Memory B cell (primary cell): Measurements from ENCODE around the gene OMP.

ENCODE experiments used
- ATAC-seq: fragments of 150-1000 bp; cut with Tn5 transposase; 2 replicates; pipeline ENCODE4 v1.10.0; 2021; ENCODE audit warnings: low read depth, mild to moderate bottlenecking, moderate library complexity
- DNase-seq, 2 donors: peaks; one replicate each; pipeline ENCODE4 v3.0.0; 2022; ENCODE audit warnings: low spot score in 2 of 2
- H3K27ac Mint-ChIP-seq: one replicate; pipeline ENCODE4 v1.8.0; 2022; ENCODE audit warnings: mild to moderate bottlenecking, moderate library complexity, mixed read lengths
- H3K27me3 Mint-ChIP-seq: one replicate; pipeline ENCODE4 v1.8.0; 2022; ENCODE audit warnings: mixed read lengths
- H3K36me3 Mint-ChIP-seq: one replicate; pipeline ENCODE4 v1.8.0; 2022; ENCODE audit warnings: mild to moderate bottlenecking, mixed read lengths
- H3K4me1 Mint-ChIP-seq: one replicate; pipeline ENCODE4 v1.8.0; 2022; ENCODE audit warnings: mixed read lengths
- H3K4me3 Mint-ChIP-seq: one replicate; pipeline ENCODE4 v1.8.0; 2022; ENCODE audit warnings: mild to moderate bottlenecking, moderate library complexity, mixed read lengths
- H3K9me3 Mint-ChIP-seq: one replicate; pipeline ENCODE4 v1.8.0; 2022; ENCODE audit warnings: mixed read lengths

OMP gene

GRCh38 chr11:77063861-77064260 is 38.8 kb upstream of the OMP start:
- Mint-ChIP-seq H3K36me3 (no peaks in the 10 kb centered on the region), H3K27ac (no peak overlapping the region)

GRCh38 chr11:77064648-77065217 is 37.9 kb upstream of the OMP start:
- Mint-ChIP-seq H3K36me3 (no peaks in the 10 kb centered on the region), H3K4me1 (peaks cover 8% of the 10 kb centered on the region), H3K27me3 (peaks cover 2% of the 10 kb centered on the region), H3K27ac (no peak overlapping the region), H3K4me3 (peak overlapping the region; percentile 32), H3K9me3 (peaks cover 2% of the 10 kb centered on the region)
- DNase-seq (no peak), ATAC-seq (no peak)

More at GRCh38 chr11:77063861-77064260, 38.8 kb upstream of the OMP start:
- no peak for DNase-seq
- Mint-ChIP-seq H3K9me3 (peaks cover 2% of the 10 kb centered on the region), H3K4me1 (peaks cover 8% of the 10 kb centered on the region), H3K4me3 (no peak overlapping the region), H3K27me3 (peaks cover 2% of the 10 kb centered on the region)
- no peak for ATAC-seq

GRCh38 chr11:77065878-77066228 is 36.8 kb upstream of the OMP start:
- ATAC-seq (no peak), DNase-seq (no peak)
- Mint-ChIP-seq H3K4me3 (peak overlapping the region; percentile 94), H3K4me1 (peaks cover 8% of the 10 kb centered on the region), H3K9me3 (no peaks in the 10 kb centered on the region), H3K36me3 (no peaks in the 10 kb centered on the region), H3K27me3 (peaks cover 2% of the 10 kb centered on the region), H3K27ac (no peak overlapping the region)

- Mint-ChIP-seq H3K27ac (peak within 1 kb of the TSS; percentile 42), H3K9me3 (no peaks in the 10 kb centered on the region), H3K27me3 (peaks cover 2% of the 10 kb centered on the region), H3K4me1 (peaks cover 8% of the 10 kb centered on the region), H3K4me3 (peak within 1 kb of the TSS; percentile 94), H3K36me3 (no peaks in the 10 kb centered on the region)
- DNase-seq (peak; percentile 86 to 89), ATAC-seq (peak; percentile 93)
Observed at GRCh38 chr11:77066229-77067042, 36.2 kb upstream of the OMP start, which contains the start of gene CAPN5. Gene CAPN5, plus strand, starts transcription at chr11:77066971. Its CDS starts 17,916 bp downstream, at chr11:77084887.

GRCh38 chr11:77067861-77068443 is 34.7 kb upstream of the OMP start:
- no peak overlapping the region for H3K27ac Mint-ChIP-seq

GRCh38 chr11:77068457-77069335 is 33.9 kb upstream of the OMP start:
- Mint-ChIP-seq H3K4me1 (peaks cover 12% of the 10 kb centered on the region), H3K27ac (no peak overlapping the region), H3K9me3 (no peaks in the 10 kb centered on the region), H3K36me3 (no peaks in the 10 kb centered on the region), H3K4me3 (no peak overlapping the region), H3K27me3 (peaks cover 6% of the 10 kb centered on the region)
- ATAC-seq, result no peak
- no peak for DNase-seq

More at GRCh38 chr11:77067861-77068443, 34.7 kb upstream of the OMP start:
- DNase-seq, result no peak
- peak overlapping the region; percentile 82 for H3K4me3 Mint-ChIP-seq
- peaks cover 12% of the 10 kb centered on the region for H3K4me1 Mint-ChIP-seq
- ATAC-seq, result no peak
- peaks cover 6% of the 10 kb centered on the region for H3K27me3 Mint-ChIP-seq
- no peaks in the 10 kb centered on the region for H3K36me3 Mint-ChIP-seq
- H3K9me3 Mint-ChIP-seq, result no peaks in the 10 kb centered on the region

GRCh38 chr11:77069336-77069968 is 33.2 kb upstream of the OMP start:
- Mint-ChIP-seq H3K27me3 (peaks cover 6% of the 10 kb centered on the region), H3K4me1 (peaks cover 12% of the 10 kb centered on the region), H3K36me3 (no peaks in the 10 kb centered on the region), H3K4me3 (no peak overlapping the region), H3K9me3 (no peaks in the 10 kb centered on the region), H3K27ac (no peak overlapping the region)
- DNase-seq (no peak), ATAC-seq (no peak)

GRCh38 chr11:77069969-77070582 is 32.6 kb upstream of the OMP start:
- ATAC-seq, result no peak
- Mint-ChIP-seq H3K4me3 (no peak overlapping the region), H3K27me3 (peaks cover 6% of the 10 kb centered on the region), H3K4me1 (peaks cover 12% of the 10 kb centered on the region), H3K27ac (no peak overlapping the region), H3K9me3 (no peaks in the 10 kb centered on the region), H3K36me3 (no peaks in the 10 kb centered on the region)
- no peak for DNase-seq

- Mint-ChIP-seq H3K27me3 (peaks cover 6% of the 10 kb centered on the region), H3K9me3 (no peaks in the 10 kb centered on the region), H3K4me1 (peaks cover 10% of the 10 kb centered on the region), H3K4me3 (no peak overlapping the region), H3K27ac (no peak overlapping the region), H3K36me3 (no peaks in the 10 kb centered on the region)
- DNase-seq, result no peak
- no peak for ATAC-seq
Observed at GRCh38 chr11:77071077-77071476, 31.6 kb upstream of the OMP start.

- H3K9me3 Mint-ChIP-seq, result no peaks in the 10 kb centered on the region
- peaks cover 9% of the 10 kb centered on the region for H3K4me1 Mint-ChIP-seq
- no peak overlapping the region for H3K27ac Mint-ChIP-seq
- ATAC-seq (no peak), DNase-seq (no peak)
- no peak overlapping the region for H3K4me3 Mint-ChIP-seq
- H3K36me3 Mint-ChIP-seq, result no peaks in the 10 kb centered on the region
- peaks cover 6% of the 10 kb centered on the region for H3K27me3 Mint-ChIP-seq
Observed at GRCh38 chr11:77071671-77072605, 30.7 kb upstream of the OMP start.

- DNase-seq (no peak), ATAC-seq (no peak)
- H3K4me3 Mint-ChIP-seq, result no peak overlapping the region
- H3K27ac Mint-ChIP-seq, result no peak overlapping the region
- peaks cover 6% of the 10 kb centered on the region for H3K27me3 Mint-ChIP-seq
- H3K36me3 Mint-ChIP-seq, result no peaks in the 10 kb centered on the region
- no peaks in the 10 kb centered on the region for H3K9me3 Mint-ChIP-seq
- peaks cover 4% of the 10 kb centered on the region for H3K4me1 Mint-ChIP-seq
Observed at GRCh38 chr11:77072851-77073327, 29.8 kb upstream of the OMP start.

- DNase-seq, result no peak
- H3K36me3 Mint-ChIP-seq, result no peaks in the 10 kb centered on the region
- peaks cover 3% of the 10 kb centered on the region for H3K9me3 Mint-ChIP-seq
- peaks cover 4% of the 10 kb centered on the region for H3K4me1 Mint-ChIP-seq
- H3K27me3 Mint-ChIP-seq, result peaks cover 6% of the 10 kb centered on the region
- H3K4me3 Mint-ChIP-seq, result no peak overlapping the region
- ATAC-seq, result no peak
- H3K27ac Mint-ChIP-seq, result no peak overlapping the region
Observed at GRCh38 chr11:77073328-77074001, 29.2 kb upstream of the OMP start.
